ENCODE measurements around the gene IL1RAPL2.

Gene IL1RAPL2

GRCh38 chrX:105488716-105489115 lies 922.7 kb downstream of the IL1RAPL2 start:
- no peak for DNase-seq (ENCODE audit: low spot score)
- no peak for TF ChIP-seq CTCF (IDR thresholded peaks at IDR 0.05)

GRCh38 chrX:105495376-105495775 lies 929.4 kb downstream of the IL1RAPL2 start:
- no peak overlapping the region for H3K4me3 ChIP-seq
- no peak for TF ChIP-seq CTCF (IDR thresholded peaks at IDR 0.05)
- no peak overlapping the region for H3K27ac ChIP-seq
- DNase-seq (ENCODE audit: low spot score): no peak

More at GRCh38 chrX:105488716-105489115, 922.7 kb downstream of the IL1RAPL2 start:
- no peak overlapping the region for H3K27ac ChIP-seq
- H3K4me3 ChIP-seq: no peak overlapping the region

GRCh38 chrX:105502336-105502735 lies 936.3 kb downstream of the IL1RAPL2 start:
- Histone ChIP-seq H3K27ac (no peak overlapping the region), H3K4me3 (no peak overlapping the region)
- TF ChIP-seq CTCF (IDR thresholded peaks at IDR 0.05): no peak
- DNase-seq (ENCODE audit: low spot score): no peak

- H3K4me3 ChIP-seq: no peak overlapping the region
- H3K27ac ChIP-seq: no peak overlapping the region
- DNase-seq (ENCODE audit: low spot score): no peak
- no peak for TF ChIP-seq CTCF (IDR thresholded peaks at IDR 0.05)
Measured at GRCh38 chrX:105515561-105515960, 949.6 kb downstream of the IL1RAPL2 start.

- TF ChIP-seq CTCF (IDR thresholded peaks at IDR 0.05): no peak
- Histone ChIP-seq H3K4me3 (no peak overlapping the region), H3K27ac (no peak overlapping the region)
- DNase-seq (ENCODE audit: low spot score): no peak
Measured at GRCh38 chrX:105526431-105526830, 960.4 kb downstream of the IL1RAPL2 start.

GRCh38 chrX:105527759-105528158 lies 961.8 kb downstream of the IL1RAPL2 start:
- Histone ChIP-seq H3K27ac (no peak overlapping the region), H3K4me3 (no peak overlapping the region)
- no peak for TF ChIP-seq CTCF (IDR thresholded peaks at IDR 0.05)
- DNase-seq (ENCODE audit: low spot score): no peak

- DNase-seq (ENCODE audit: low spot score): no peak
Measured at GRCh38 chrX:105533951-105534350, 968.0 kb downstream of the IL1RAPL2 start.

More at GRCh38 chrX:105533951-105534350, 968.0 kb downstream of the IL1RAPL2 start:
- no peak overlapping the region for H3K27ac ChIP-seq
- no peak overlapping the region for H3K4me3 ChIP-seq
- TF ChIP-seq CTCF (IDR thresholded peaks at IDR 0.05): no peak

Measured in coronary artery (tissue), 2 donors.